ENCODE results near the gene TMEM235.

DNA sequence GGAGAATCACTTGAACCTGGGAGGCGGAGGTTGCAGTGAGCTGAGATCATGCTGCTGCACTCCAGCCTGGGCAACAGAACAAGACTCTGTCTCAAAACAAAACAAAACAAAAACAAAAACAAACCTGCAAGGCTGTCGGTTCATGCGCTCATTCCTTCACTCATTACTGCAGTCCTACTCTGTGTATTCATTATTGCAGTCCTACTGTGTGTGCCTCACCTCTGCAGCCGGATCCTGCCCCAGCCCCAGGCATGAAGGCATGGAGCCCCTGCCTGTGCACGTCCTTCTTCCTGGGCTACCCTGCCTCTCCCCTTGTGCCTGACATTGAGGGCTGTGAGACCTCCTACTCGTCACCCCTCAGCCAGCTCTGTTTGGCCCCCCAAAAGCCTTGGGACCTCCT, 57.6 kb downstream of the TMEM235 start:
- TF ChIP-seq, protein P1, sequence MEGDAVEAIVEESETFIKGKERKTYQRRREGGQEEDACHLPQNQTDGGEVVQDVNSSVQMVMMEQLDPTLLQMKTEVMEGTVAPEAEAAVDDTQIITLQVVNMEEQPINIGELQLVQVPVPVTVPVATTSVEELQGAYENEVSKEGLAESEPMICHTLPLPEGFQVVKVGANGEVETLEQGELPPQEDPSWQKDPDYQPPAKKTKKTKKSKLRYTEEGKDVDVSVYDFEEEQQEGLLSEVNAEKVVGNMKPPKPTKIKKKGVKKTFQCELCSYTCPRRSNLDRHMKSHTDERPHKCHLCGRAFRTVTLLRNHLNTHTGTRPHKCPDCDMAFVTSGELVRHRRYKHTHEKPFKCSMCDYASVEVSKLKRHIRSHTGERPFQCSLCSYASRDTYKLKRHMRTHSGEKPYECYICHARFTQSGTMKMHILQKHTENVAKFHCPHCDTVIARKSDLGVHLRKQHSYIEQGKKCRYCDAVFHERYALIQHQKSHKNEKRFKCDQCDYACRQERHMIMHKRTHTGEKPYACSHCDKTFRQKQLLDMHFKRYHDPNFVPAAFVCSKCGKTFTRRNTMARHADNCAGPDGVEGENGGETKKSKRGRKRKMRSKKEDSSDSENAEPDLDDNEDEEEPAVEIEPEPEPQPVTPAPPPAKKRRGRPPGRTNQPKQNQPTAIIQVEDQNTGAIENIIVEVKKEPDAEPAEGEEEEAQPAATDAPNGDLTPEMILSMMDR (IDR thresholded peaks at IDR 0.05; ENCODE audit: low read depth, low read length): no peak
- TF ChIP-seq EZH2phosphoT487 (IDR thresholded peaks at IDR 0.05; ENCODE audit: low read depth): no peak
